T-helper 1 cell treated with Interleukin-12 subunit alpha and Interleukin-12 subunit beta and Interleukin-4 antibody, amounts not matched to agents 30 μg/mL and 1 μg/mL, for 36 hours (primary cell): ENCODE data around the gene TMEM132D.

Experiments
- H3K27ac Mint-ChIP-seq: one replicate; pipeline ENCODE4 v1.8.0; 2021; ENCODE audit warnings: mild to moderate bottlenecking, mixed read lengths
- H3K27me3 Mint-ChIP-seq: one replicate; pipeline ENCODE4 v1.8.0; 2021; ENCODE audit warnings: low read depth, mixed read lengths
- H3K36me3 Mint-ChIP-seq: one replicate; pipeline ENCODE4 v1.8.0; 2021; ENCODE audit warnings: low read depth, mixed read lengths
- H3K4me1 Mint-ChIP-seq: one replicate; pipeline ENCODE4 v1.8.0; 2021; ENCODE audit warnings: low read depth, mixed read lengths
- H3K4me3 Mint-ChIP-seq: one replicate; pipeline ENCODE4 v1.8.0; 2021; ENCODE audit warnings: mild to moderate bottlenecking, moderate library complexity, mixed read lengths
- H3K9me3 Mint-ChIP-seq: one replicate; pipeline ENCODE4 v1.8.0; 2021; ENCODE audit warnings: mixed read lengths

Gene TMEM132D

DNA sequence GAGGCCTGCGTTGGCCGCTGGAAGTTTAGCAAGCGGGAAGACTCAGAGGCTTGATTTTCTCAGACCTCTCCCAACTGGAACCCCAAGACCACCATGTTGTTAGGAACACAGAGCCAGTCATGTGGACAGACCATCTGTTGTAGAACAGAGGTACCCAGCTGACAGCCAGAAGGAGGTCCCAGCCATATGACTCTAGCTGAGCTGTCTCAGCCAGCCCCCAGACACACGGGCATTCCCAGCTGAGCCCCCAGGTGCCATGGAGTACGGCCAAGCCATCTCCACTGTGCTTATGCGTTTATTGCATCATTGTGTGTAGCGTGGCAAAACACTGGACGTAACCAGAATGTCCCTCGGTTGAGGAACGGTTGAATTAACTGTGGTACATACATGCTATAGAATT is 421.9 kb downstream of the TMEM132D start:
- H3K27ac Mint-ChIP-seq: no peak overlapping the region
- no peak overlapping the region for H3K4me3 Mint-ChIP-seq
- no peaks in the 10 kb centered on the region for H3K27me3 Mint-ChIP-seq
- H3K36me3 Mint-ChIP-seq: no peaks in the 10 kb centered on the region
- H3K9me3 Mint-ChIP-seq: peaks cover 27% of the 10 kb centered on the region
- no peaks in the 10 kb centered on the region for H3K4me1 Mint-ChIP-seq

DNA sequence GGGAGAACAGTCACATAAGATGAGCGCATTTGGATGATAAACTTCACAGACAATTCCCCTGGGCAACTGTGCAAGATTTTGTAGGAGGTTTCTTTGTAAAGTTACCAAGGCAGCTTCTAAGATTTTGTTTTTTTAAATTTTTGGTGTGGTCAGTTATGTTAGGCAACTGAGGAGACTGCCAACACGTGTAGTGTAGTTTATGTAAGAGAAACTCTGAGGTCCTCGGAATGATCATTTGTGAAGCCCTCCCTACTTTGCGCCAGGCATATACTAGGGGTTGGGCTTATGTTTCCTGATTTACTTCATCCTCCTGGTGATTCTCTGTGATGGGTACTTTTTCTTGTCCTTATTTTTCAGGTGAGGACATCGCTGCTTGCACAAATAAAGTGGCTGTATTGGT is 433.6 kb downstream of the TMEM132D start:
- Mint-ChIP-seq H3K9me3 (peaks cover 20% of the 10 kb centered on the region), H3K4me3 (no peak overlapping the region), H3K4me1 (no peaks in the 10 kb centered on the region)

GRCh38 chr12:129467726-129468125 is 436.1 kb downstream of the TMEM132D start:
- Mint-ChIP-seq H3K4me3 (no peak overlapping the region), H3K9me3 (peaks cover 18% of the 10 kb centered on the region), H3K27me3 (no peaks in the 10 kb centered on the region), H3K36me3 (no peaks in the 10 kb centered on the region), H3K27ac (no peak overlapping the region), H3K4me1 (no peaks in the 10 kb centered on the region)

More for the DNA sequence above, 433.6 kb downstream of the TMEM132D start:
- no peaks in the 10 kb centered on the region for H3K27me3 Mint-ChIP-seq
- no peak overlapping the region for H3K27ac Mint-ChIP-seq
- H3K36me3 Mint-ChIP-seq: no peaks in the 10 kb centered on the region

DNA sequence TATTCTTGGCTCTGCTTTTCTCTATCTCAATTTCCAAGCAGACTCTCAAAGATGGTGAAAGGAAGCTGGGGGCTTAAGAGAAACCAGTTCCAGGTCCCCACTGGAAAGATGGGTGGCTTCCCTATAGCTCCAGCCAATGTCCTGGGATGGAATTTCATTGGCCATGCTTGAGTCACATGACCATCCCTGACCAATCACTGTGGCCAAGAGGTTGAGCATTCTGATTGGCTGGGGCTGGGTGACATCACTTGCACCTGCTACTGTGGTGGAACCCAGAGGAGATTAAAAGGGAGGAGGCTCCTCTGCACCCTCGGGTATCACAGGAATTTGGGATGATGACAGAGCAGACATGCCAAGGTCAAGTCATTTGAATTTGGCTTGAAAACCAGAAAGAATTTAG is 436.5 kb downstream of the TMEM132D start:
- no peak overlapping the region for H3K27ac Mint-ChIP-seq
- H3K9me3 Mint-ChIP-seq: peaks cover 18% of the 10 kb centered on the region
- H3K36me3 Mint-ChIP-seq: no peaks in the 10 kb centered on the region
- no peaks in the 10 kb centered on the region for H3K27me3 Mint-ChIP-seq
- H3K4me1 Mint-ChIP-seq: no peaks in the 10 kb centered on the region
- no peak overlapping the region for H3K4me3 Mint-ChIP-seq

- no peak overlapping the region for H3K27ac Mint-ChIP-seq
- H3K4me1 Mint-ChIP-seq: no peaks in the 10 kb centered on the region
- H3K36me3 Mint-ChIP-seq: no peaks in the 10 kb centered on the region
- peaks cover 15% of the 10 kb centered on the region for H3K9me3 Mint-ChIP-seq
- no peaks in the 10 kb centered on the region for H3K27me3 Mint-ChIP-seq
- no peak overlapping the region for H3K4me3 Mint-ChIP-seq
These were observed 437.3 kb downstream of the TMEM132D start for GRCh38 chr12:129466499-129466898.

DNA sequence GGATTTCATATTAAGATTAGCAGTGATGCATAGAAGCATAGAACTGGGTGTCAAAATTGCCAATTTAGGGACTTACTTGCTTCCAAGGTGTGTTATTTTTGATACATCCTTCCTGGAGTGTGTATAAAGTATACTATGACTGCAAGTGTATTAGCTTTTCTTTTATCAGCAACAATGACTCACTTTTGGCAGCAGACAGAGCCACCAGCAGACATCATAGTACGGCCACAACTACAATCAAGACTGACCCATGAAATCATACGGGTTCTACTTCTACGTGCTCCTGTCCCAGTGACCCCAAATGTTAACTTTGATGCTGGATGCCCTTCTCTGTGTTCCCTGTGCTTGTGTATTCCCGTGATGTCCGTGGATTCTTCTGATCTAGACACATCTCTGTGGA is 443.9 kb downstream of the TMEM132D start:
- Mint-ChIP-seq H3K36me3 (no peaks in the 10 kb centered on the region), H3K4me1 (no peaks in the 10 kb centered on the region), H3K4me3 (no peak overlapping the region), H3K27me3 (no peaks in the 10 kb centered on the region), H3K27ac (no peak overlapping the region), H3K9me3 (peaks cover 22% of the 10 kb centered on the region)

DNA sequence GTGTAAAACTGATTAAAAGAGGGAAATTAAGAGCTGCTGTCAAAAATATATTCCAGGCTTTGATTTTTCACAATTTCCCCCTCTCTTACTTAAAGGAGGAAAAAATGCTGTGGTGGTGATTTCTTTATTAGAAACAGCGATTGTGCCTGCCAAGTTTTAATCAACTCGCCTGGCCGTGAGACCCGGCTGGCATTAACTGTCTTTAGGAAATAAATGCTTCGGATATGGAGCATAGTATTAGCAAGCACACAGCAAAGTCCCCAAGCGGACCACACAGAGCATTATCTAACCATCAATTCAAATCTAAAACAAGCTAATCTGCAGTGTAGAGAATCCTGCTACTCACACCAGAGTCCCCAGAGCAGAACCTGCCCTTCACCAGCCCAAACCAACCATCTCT is 457.1 kb downstream of the TMEM132D start:
- H3K27ac Mint-ChIP-seq: no peak overlapping the region
- no peaks in the 10 kb centered on the region for H3K36me3 Mint-ChIP-seq
- no peak overlapping the region for H3K4me3 Mint-ChIP-seq
- peaks cover 3% of the 10 kb centered on the region for H3K9me3 Mint-ChIP-seq
- H3K27me3 Mint-ChIP-seq: no peaks in the 10 kb centered on the region
- H3K4me1 Mint-ChIP-seq: no peaks in the 10 kb centered on the region

DNA sequence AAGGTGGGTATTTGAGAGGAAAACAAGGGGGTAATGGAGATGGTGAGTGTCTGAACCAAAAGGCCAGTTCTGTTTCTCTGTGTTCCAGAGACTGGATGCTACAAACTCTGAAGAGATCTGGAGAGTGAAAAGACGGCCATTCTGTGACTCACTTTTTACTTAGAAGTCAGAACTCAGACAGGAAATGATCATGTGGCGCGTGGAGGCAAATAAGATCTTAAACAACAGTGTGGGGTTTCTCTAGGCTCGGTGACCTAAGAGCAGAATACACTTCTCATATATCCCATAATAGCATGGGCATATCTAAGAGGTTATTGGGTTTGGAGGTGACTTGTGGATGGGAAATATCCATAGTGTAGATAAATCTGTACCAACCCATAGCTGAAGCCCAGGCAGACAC is 463.5 kb downstream of the TMEM132D start:
- Mint-ChIP-seq H3K36me3 (no peaks in the 10 kb centered on the region), H3K4me3 (no peak overlapping the region), H3K27me3 (no peaks in the 10 kb centered on the region), H3K4me1 (no peaks in the 10 kb centered on the region), H3K9me3 (peaks cover 39% of the 10 kb centered on the region), H3K27ac (no peak overlapping the region)

DNA sequence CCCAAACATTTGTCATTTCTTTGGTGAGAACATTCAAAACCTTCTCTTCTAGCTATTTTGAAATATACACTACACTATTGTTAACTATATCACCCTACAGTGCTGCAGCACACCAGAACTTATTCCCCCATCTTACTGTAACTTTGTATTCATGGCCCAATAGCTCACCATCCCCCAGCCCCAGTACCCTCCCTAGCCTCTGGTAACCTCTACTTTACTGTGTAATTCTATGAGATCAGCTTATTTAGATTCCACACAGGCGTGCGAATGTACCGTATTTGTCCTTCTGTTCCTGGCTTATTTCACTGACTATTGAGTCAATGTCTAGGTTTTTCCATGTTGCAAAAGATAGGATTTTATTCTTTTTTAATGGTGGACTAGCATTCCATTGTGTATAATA is 469.0 kb downstream of the TMEM132D start:
- H3K9me3 Mint-ChIP-seq: peaks cover 41% of the 10 kb centered on the region
- no peak overlapping the region for H3K4me3 Mint-ChIP-seq
- no peaks in the 10 kb centered on the region for H3K27me3 Mint-ChIP-seq

GRCh38 chr12:129428240-129428936 is 475.4 kb downstream of the TMEM132D start:
- Mint-ChIP-seq H3K9me3 (peaks cover 19% of the 10 kb centered on the region), H3K4me3 (no peak overlapping the region), H3K27ac (no peak overlapping the region), H3K36me3 (no peaks in the 10 kb centered on the region), H3K4me1 (no peaks in the 10 kb centered on the region), H3K27me3 (no peaks in the 10 kb centered on the region)

More for the DNA sequence above, 469.0 kb downstream of the TMEM132D start:
- Mint-ChIP-seq H3K4me1 (no peaks in the 10 kb centered on the region), H3K36me3 (no peaks in the 10 kb centered on the region), H3K27ac (no peak overlapping the region)

DNA sequence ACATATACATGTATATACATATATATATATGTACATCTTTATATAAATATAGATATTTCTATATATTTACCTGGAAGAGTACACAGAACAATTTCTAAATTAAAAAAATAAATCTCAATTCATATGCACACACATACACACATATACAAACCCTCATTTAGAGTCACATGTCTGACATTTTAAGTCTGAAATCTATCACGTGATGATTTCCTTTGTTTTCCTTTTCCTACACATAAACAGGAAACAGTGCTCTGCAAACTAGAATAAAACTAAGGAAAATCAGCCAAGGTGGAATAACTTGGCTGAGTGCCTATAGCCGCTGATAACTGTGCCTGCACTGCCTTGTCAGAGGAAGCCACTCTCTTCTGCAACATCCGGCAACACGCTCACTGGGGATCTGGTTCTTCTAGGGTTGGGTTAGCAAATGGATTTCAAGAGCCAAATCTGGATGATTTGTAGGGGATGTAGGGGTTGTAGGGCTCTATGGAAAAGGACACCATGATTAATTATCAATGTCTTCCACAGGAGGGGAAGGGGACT is 480.7 kb downstream of the TMEM132D start:
- H3K27ac Mint-ChIP-seq: no peak overlapping the region
- no peaks in the 10 kb centered on the region for H3K27me3 Mint-ChIP-seq
- H3K4me3 Mint-ChIP-seq: no peak overlapping the region
- H3K9me3 Mint-ChIP-seq: peaks cover 15% of the 10 kb centered on the region
- no peaks in the 10 kb centered on the region for H3K36me3 Mint-ChIP-seq
- no peaks in the 10 kb centered on the region for H3K4me1 Mint-ChIP-seq

DNA sequence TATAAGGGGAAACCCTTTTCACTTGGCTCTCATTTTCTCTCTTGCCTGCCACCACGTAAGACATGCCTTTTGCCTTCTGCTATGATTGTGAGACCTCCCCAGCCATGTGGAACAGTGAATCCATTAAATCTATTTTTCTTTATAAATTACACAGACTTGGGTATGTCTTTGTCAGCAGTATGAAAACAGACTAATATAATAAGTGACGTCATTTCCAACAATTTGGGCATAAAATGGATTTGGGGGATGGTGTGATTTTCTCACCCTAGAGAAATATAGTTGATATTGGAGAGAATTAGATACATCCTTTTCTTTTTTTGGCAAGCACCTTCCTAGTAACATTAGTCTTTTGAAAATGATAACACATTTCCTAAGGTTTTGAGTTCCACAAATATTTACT is 490.5 kb downstream of the TMEM132D start:
- Mint-ChIP-seq H3K4me1 (no peaks in the 10 kb centered on the region), H3K27ac (no peak overlapping the region), H3K27me3 (no peaks in the 10 kb centered on the region), H3K36me3 (no peaks in the 10 kb centered on the region), H3K4me3 (no peak overlapping the region), H3K9me3 (peaks cover 28% of the 10 kb centered on the region)

- Mint-ChIP-seq H3K9me3 (peaks cover 13% of the 10 kb centered on the region), H3K27me3 (no peaks in the 10 kb centered on the region), H3K4me1 (no peaks in the 10 kb centered on the region), H3K27ac (no peak overlapping the region), H3K4me3 (no peak overlapping the region), H3K36me3 (no peaks in the 10 kb centered on the region)
These were observed 494.5 kb downstream of the TMEM132D start for GRCh38 chr12:129409281-129409680.

- Mint-ChIP-seq H3K4me1 (no peaks in the 10 kb centered on the region), H3K27ac (no peak overlapping the region), H3K9me3 (peaks cover 9% of the 10 kb centered on the region), H3K4me3 (no peak overlapping the region), H3K36me3 (no peaks in the 10 kb centered on the region), H3K27me3 (no peaks in the 10 kb centered on the region)
These were observed 499.3 kb downstream of the TMEM132D start for GRCh38 chr12:129404556-129404955.

DNA sequence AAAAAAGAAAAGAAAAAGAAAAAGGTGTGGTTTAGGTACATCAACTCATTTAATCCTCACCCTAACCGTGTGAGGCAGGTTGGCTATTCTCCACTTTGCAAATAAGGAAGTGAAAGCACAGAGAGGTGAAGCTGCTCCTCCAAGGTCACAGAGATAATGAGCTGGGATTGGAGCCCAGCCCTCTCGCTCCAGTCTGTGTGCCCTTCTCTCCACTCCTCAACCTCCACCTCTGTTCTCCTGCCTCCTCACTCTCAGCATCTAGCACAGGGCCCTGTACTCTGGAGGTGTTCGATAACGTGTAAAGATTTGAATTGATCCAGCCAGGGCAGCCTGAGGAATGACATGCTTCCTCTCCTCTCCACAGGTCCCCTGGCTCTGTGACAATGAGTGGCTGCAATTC is 502.3 kb downstream of the TMEM132D start:
- Mint-ChIP-seq H3K4me3 (no peak overlapping the region), H3K27me3 (no peaks in the 10 kb centered on the region), H3K4me1 (no peaks in the 10 kb centered on the region), H3K9me3 (peaks cover 19% of the 10 kb centered on the region), H3K27ac (no peak overlapping the region), H3K36me3 (no peaks in the 10 kb centered on the region)
